ENCODE data around the gene RGMA. TPM values are rescaled to one million over a fixed set of nuclear protein-coding genes. Genes with fewer than 3 reads are reported as not detected.

RGMA gene
- total RNA-seq, 1 donor from 2014 or later = 16.5 TPM

GRCh38 chr15:93102211-93102610, 13.2 kb upstream of the RGMA start:
- DNase-seq (ENCODE audit: low spot score) = no peak

- no peak for DNase-seq (ENCODE audit: low spot score)
These were observed 4.8 kb upstream of the RGMA start for GRCh38 chr15:93093765-93094164.

GRCh38 chr15:93091465-93091864, 2.5 kb upstream of the RGMA start:
- DNase-seq (ENCODE audit: low spot score) = no peak

GRCh38 chr15:93089727-93090305, 805 bp upstream of the RGMA start:
- no peak for DNase-seq (ENCODE audit: low spot score)

- DNase-seq (ENCODE audit: low spot score) = no peak
These were observed 621 bp downstream of the RGMA start for GRCh38 chr15:93088200-93088980.

- no peak for DNase-seq (ENCODE audit: low spot score)
These were observed 1.2 kb downstream of the RGMA start for GRCh38 chr15:93087825-93088199.

GRCh38 chr15:93086791-93087190, 2.2 kb downstream of the RGMA start:
- no peak for DNase-seq (ENCODE audit: low spot score)

GRCh38 chr15:93085692-93086091, 3.3 kb downstream of the RGMA start:
- no peak for DNase-seq (ENCODE audit: low spot score)

GRCh38 chr15:93082861-93083260, 6.2 kb downstream of the RGMA start:
- no peak for DNase-seq (ENCODE audit: low spot score)

- no peak for DNase-seq (ENCODE audit: low spot score)
These were observed 7.6 kb downstream of the RGMA start for GRCh38 chr15:93081399-93081798.

GRCh38 chr15:93080451-93080850, 8.6 kb downstream of the RGMA start:
- DNase-seq (ENCODE audit: low spot score) = no peak

GRCh38 chr15:93076875-93077274, 12.1 kb downstream of the RGMA start:
- DNase-seq (ENCODE audit: low spot score) = no peak

- no peak for DNase-seq (ENCODE audit: low spot score)
These were observed 12.8 kb downstream of the RGMA start for GRCh38 chr15:93076217-93076616.

GRCh38 chr15:93074599-93074998, 14.4 kb downstream of the RGMA start:
- DNase-seq (ENCODE audit: low spot score) = no peak

GRCh38 chr15:93073465-93073952, 15.5 kb downstream of the RGMA start:
- DNase-seq (ENCODE audit: low spot score) = no peak

GRCh38 chr15:93072411-93073394, 16.3 kb downstream of the RGMA start:
- DNase-seq (ENCODE audit: low spot score) = no peak

GRCh38 chr15:93072011-93072410, 17.0 kb downstream of the RGMA start:
- DNase-seq (ENCODE audit: low spot score) = no peak

GRCh38 chr15:93071469-93071936, 17.5 kb downstream of the RGMA start:
- no peak for DNase-seq (ENCODE audit: low spot score)

GRCh38 chr15:93070551-93071296, 18.3 kb downstream of the RGMA start:
- DNase-seq (ENCODE audit: low spot score) = no peak

GRCh38 chr15:93070132-93070531, 18.9 kb downstream of the RGMA start:
- DNase-seq (ENCODE audit: low spot score) = no peak

All from mesenteric fat pad (tissue), 1 donor.